Left kidney (tissue), 1 donor: ENCODE measurements around the gene MCU. TPM values are rescaled to one million over a fixed set of nuclear protein-coding genes. Genes with fewer than 3 reads are reported as not detected.

Source experiments
- polyA plus RNA-seq: library from polyadenylated mRNA; unstranded; fragments of 120-200 nt; gene quantifications from one replicate; pipeline ENCODE4 v1.2.1, GENCODE V29; 2013; ENCODE audit not compliant: insufficient read length

MCU gene
- polyA plus RNA-seq, 1 donor = 43.1 TPM

Other genes with a start within 250 kb of the MCU start
- 79.2 TPM for gene MICU1, start 66.1 kb upstream of the MCU start, polyA plus RNA-seq
- 3.0 TPM for gene OIT3, start 201.6 kb downstream of the MCU start, polyA plus RNA-seq